ENCODE data around the gene RAB8B. TPM values are rescaled to one million over a fixed set of nuclear protein-coding genes. Genes with fewer than 3 reads are reported as not detected.

RAB8B gene
- total RNA-seq, 4 donors from 2014 or later: 47.6 to 179 (median 67.1) TPM

GRCh38 chr15:63223463-63223862 is 34.1 kb downstream of the RAB8B start:
- DNase-seq: no peak
- Histone ChIP-seq H3K36me3 (no peaks in the 10 kb centered on the region), H3K9me3 (no peaks in the 10 kb centered on the region), H3K27me3 (no peaks in the 10 kb centered on the region), H3K4me3 (no peak overlapping the region), H3K27ac (no peak overlapping the region), H3K4me1 (no peaks in the 10 kb centered on the region)
- intact Hi-C loops (cut with DNase I; ENCODE audit: low total_unique reads): no loop called here
- no peak for TF ChIP-seq CTCF (IDR thresholded peaks at IDR 0.05)
- TF ChIP-seq POLR2A (IDR thresholded peaks at IDR 0.05): no peak

DNA sequence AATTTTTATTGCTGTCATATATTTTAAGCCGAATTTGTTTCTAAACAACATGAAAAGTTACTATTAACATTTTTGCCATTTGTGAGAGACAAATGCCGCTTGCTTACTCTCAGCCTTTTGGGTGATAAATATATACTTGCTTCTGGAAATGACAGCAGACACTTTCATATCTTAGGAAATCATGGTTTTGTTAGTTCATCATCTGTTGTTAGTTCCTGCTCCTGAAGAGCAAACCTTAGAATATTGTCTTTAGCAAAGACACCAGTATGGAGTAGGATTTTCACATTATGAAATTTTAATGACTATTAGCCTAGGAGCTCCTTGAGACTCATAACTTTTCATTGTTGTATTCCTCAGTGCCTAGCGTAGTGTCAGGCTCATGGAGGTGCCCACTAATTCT is 36.0 kb downstream of the RAB8B start:
- Histone ChIP-seq H3K9me3 (no peaks in the 10 kb centered on the region), H3K36me3 (no peaks in the 10 kb centered on the region), H3K27me3 (no peaks in the 10 kb centered on the region), H3K27ac (no peak overlapping the region), H3K4me3 (no peak overlapping the region), H3K4me1 (no peaks in the 10 kb centered on the region)
- no peak for TF ChIP-seq POLR2A (IDR thresholded peaks at IDR 0.05)
- no peak for TF ChIP-seq CTCF (IDR thresholded peaks at IDR 0.05)
- DNase-seq: no peak
- intact Hi-C loops (cut with DNase I; ENCODE audit: low total_unique reads): no loop called here

DNA sequence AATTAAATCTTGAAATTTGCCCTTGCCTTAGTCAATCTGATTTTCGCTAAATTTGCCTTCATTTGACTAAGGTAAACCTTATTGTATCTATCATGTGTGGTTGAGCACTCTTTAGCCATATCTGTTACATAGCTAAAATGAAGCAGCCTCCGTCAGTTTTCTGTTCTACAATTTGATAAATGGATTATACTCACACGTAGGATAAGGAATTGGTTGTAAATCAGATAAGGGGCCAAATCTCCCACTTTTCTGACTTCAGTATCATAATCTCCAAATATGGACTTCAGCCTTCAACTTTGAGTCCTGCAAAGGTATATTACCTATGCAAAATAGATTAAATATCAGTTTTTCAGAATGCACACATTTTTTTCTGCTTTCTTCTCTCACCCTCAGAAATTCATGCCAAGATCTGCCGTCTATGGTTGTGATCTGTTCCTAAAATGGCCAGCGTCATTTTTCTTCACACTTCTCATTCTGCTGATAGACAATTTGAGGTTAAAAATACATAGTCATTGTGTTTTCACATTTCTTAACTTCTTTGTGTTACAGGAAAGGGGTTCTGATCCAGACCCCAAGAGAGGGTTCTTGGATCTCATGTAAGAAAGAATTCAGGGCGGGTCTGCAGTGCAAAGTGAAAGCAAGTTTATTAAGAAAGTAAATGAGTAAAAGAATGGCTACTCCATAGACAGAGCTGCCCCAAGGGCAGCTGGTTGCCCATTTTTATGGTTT is 36.9 kb downstream of the RAB8B start:
- DNase-seq: no peak
- no peak overlapping the region for H3K27ac ChIP-seq
- no peak overlapping the region for H3K4me3 ChIP-seq
- no peaks in the 10 kb centered on the region for H3K9me3 ChIP-seq
- H3K36me3 ChIP-seq: no peaks in the 10 kb centered on the region
- intact Hi-C loops (cut with DNase I; ENCODE audit: low total_unique reads): no loop called here
- TF ChIP-seq CTCF (IDR thresholded peaks at IDR 0.05): no peak
- TF ChIP-seq POLR2A (IDR thresholded peaks at IDR 0.05): no peak
- H3K4me1 ChIP-seq: no peaks in the 10 kb centered on the region
- no peaks in the 10 kb centered on the region for H3K27me3 ChIP-seq

GRCh38 chr15:63226966-63227401 is 37.6 kb downstream of the RAB8B start:
- TF ChIP-seq CTCF (IDR thresholded peaks at IDR 0.05) (no peak), POLR2A (IDR thresholded peaks at IDR 0.05) (no peak)
- H3K27ac ChIP-seq: no peak overlapping the region
- intact Hi-C loops (cut with DNase I; ENCODE audit: low total_unique reads): no loop called here

DNA sequence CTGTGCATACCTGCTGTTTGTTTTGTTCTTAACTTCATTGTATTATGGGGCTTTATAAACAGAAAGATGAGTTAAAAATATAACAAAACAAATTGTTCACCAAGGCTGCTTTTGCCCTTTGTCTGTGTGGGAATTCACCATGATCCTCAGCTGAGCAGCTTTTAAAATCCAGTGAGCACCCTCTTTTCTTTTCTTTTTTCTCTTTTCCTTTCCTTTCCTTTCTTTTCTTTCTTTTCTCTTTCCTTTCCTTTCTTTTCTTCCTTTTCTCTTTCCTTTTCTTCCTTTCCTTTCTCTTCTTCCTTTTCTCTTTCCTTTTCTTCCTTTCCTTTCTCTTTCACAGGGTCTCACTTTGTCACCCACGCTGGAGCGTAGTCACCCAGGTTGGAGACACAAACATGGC is 38.3 kb downstream of the RAB8B start:
- no peaks in the 10 kb centered on the region for H3K36me3 ChIP-seq
- TF ChIP-seq POLR2A (IDR thresholded peaks at IDR 0.05) (no peak), CTCF (IDR thresholded peaks at IDR 0.05) (no peak)
- no peaks in the 10 kb centered on the region for H3K4me1 ChIP-seq
- no peak overlapping the region for H3K4me3 ChIP-seq
- H3K27ac ChIP-seq: no peak overlapping the region
- DNase-seq: no peak
- H3K27me3 ChIP-seq: no peaks in the 10 kb centered on the region
- intact Hi-C loops (cut with DNase I; ENCODE audit: low total_unique reads): no loop called here
- H3K9me3 ChIP-seq: no peaks in the 10 kb centered on the region

More at GRCh38 chr15:63226966-63227401, 37.6 kb downstream of the RAB8B start:
- no peak for DNase-seq
- H3K36me3 ChIP-seq: no peaks in the 10 kb centered on the region
- no peaks in the 10 kb centered on the region for H3K9me3 ChIP-seq
- H3K4me1 ChIP-seq: no peaks in the 10 kb centered on the region
- no peak overlapping the region for H3K4me3 ChIP-seq
- no peaks in the 10 kb centered on the region for H3K27me3 ChIP-seq
